ENCODE results near the gene LTA4H. TPM values are rescaled to one million over a fixed set of nuclear protein-coding genes. Genes with fewer than 3 reads are reported as not detected.

The LTA4H gene
- polyA plus RNA-seq, 1 donor (not counting 4 experiments of a cell fraction or from before 2014, with no cell fraction given): 183 TPM

GRCh38 chr12:95995238-95996031 lies 40.0 kb downstream of the LTA4H start:
- TF ChIP-seq CTCF (optimal IDR thresholded peaks at IDR 0.05 in 1 of 3, IDR thresholded peaks at IDR 0.05 in 1 of 3, conservative IDR thresholded peaks at IDR 0.05 in 1 of 3; ENCODE audit: extremely low read depth in 1 of 3, insufficient read depth in 2 of 3, low read length in 3 of 3) (no peak), EZH2 (IDR thresholded peaks at IDR 0.05; ENCODE audit: low read length) (no peak)
- no peak overlapping the region for H3K4me2 ChIP-seq (ENCODE audit: control insufficient read depth, extremely low read depth, insufficient read depth, low read depth, low read length)
- H3K27ac ChIP-seq (ENCODE audit: control insufficient read depth, insufficient read depth, low read length): no peak overlapping the region

GRCh38 chr12:95994476-95994875 lies 40.9 kb downstream of the LTA4H start:
- Histone ChIP-seq H3K36me3 (ENCODE audit: control insufficient read depth in 2 of 2, extremely low read depth in 1 of 2, insufficient read depth in 2 of 2, low read length in 2 of 2) (peaks cover 0 to 2% of the 10 kb centered on the region in 2 experiments), H3K79me2 (ENCODE audit: control insufficient read depth, insufficient read depth, low read length) (no peaks in the 10 kb centered on the region), H3K9ac (ENCODE audit: control insufficient read depth, extremely low read depth, insufficient read depth, low read length) (no peak overlapping the region), H3K27me3 (ENCODE audit: control insufficient read depth, extremely low read depth, insufficient read depth, low read length) (no peaks in the 10 kb centered on the region), H3K4me2 (ENCODE audit: control insufficient read depth, extremely low read depth, insufficient read depth, low read depth, low read length) (no peak overlapping the region), H4K20me1 (ENCODE audit: control insufficient read depth, extremely low read depth, insufficient read depth, low read length) (no peaks in the 10 kb centered on the region), H3K9me3 (ENCODE audit: control insufficient read depth, low read depth, low read length) (no peaks in the 10 kb centered on the region), H3K4me1 (ENCODE audit: control insufficient read depth, extremely low read depth, insufficient read depth, low read length) (no peaks in the 10 kb centered on the region), H3K9me1 (ENCODE audit: control insufficient read depth, extremely low read depth, insufficient read depth, low read length) (no peaks in the 10 kb centered on the region), H3K4me3 (ENCODE audit: control insufficient read depth in 2 of 3, extremely low read depth in 1 of 3, insufficient read depth in 2 of 3, low read depth in 1 of 3, low read length in 3 of 3) (no peak overlapping the region), H2AFZ (ENCODE audit: control insufficient read depth, low read length) (no peak overlapping the region), H3K27ac (ENCODE audit: control insufficient read depth, insufficient read depth, low read length) (no peak overlapping the region)
- DNase-seq (ENCODE audit: low read depth, low spot score) (no peak), FAIRE-seq (no peak)
- dilution Hi-C loops (cut with MboI; ENCODE audit: extremely low pct_ligation_motif_present, low sequenced_read_pairs): no loop called here
- TF ChIP-seq EZH2 (IDR thresholded peaks at IDR 0.05; ENCODE audit: low read length) (no peak), CTCF (optimal IDR thresholded peaks at IDR 0.05 in 1 of 3, IDR thresholded peaks at IDR 0.05 in 1 of 3, conservative IDR thresholded peaks at IDR 0.05 in 1 of 3; ENCODE audit: extremely low read depth in 1 of 3, insufficient read depth in 2 of 3, low read length in 3 of 3) (no peak)

More at GRCh38 chr12:95995238-95996031, 40.0 kb downstream of the LTA4H start:
- Histone ChIP-seq H3K9me3 (ENCODE audit: control insufficient read depth, low read depth, low read length) (no peaks in the 10 kb centered on the region), H3K27me3 (ENCODE audit: control insufficient read depth, extremely low read depth, insufficient read depth, low read length) (no peaks in the 10 kb centered on the region), H3K9ac (ENCODE audit: control insufficient read depth, extremely low read depth, insufficient read depth, low read length) (no peak overlapping the region), H3K79me2 (ENCODE audit: control insufficient read depth, insufficient read depth, low read length) (no peaks in the 10 kb centered on the region), H3K4me1 (ENCODE audit: control insufficient read depth, extremely low read depth, insufficient read depth, low read length) (no peaks in the 10 kb centered on the region), H2AFZ (ENCODE audit: control insufficient read depth, low read length) (no peak overlapping the region), H3K4me3 (ENCODE audit: control insufficient read depth in 2 of 3, extremely low read depth in 1 of 3, insufficient read depth in 2 of 3, low read depth in 1 of 3, low read length in 3 of 3) (no peak overlapping the region), H4K20me1 (ENCODE audit: control insufficient read depth, extremely low read depth, insufficient read depth, low read length) (no peaks in the 10 kb centered on the region), H3K36me3 (ENCODE audit: control insufficient read depth in 2 of 2, extremely low read depth in 1 of 2, insufficient read depth in 2 of 2, low read length in 2 of 2) (peaks cover 0 to 2% of the 10 kb centered on the region in 2 experiments), H3K9me1 (ENCODE audit: control insufficient read depth, extremely low read depth, insufficient read depth, low read length) (no peaks in the 10 kb centered on the region)
- dilution Hi-C loops (cut with MboI; ENCODE audit: extremely low pct_ligation_motif_present, low sequenced_read_pairs): no loop called here
- DNase-seq (ENCODE audit: low read depth, low spot score) (no peak), FAIRE-seq (no peak)
